GM12801 (cell line): ENCODE results near the gene ANKRD2.

ENCODE experiments used
- TF ChIP-seq, protein P1 (sequence below): IDR thresholded peaks from one replicate; pipeline ENCODE4 v1.5.1; 2011; ENCODE audit warnings: control low read depth; ENCODE audit not compliant: insufficient read length; ENCODE audit errors: extremely low read depth

ANKRD2 gene

DNA sequence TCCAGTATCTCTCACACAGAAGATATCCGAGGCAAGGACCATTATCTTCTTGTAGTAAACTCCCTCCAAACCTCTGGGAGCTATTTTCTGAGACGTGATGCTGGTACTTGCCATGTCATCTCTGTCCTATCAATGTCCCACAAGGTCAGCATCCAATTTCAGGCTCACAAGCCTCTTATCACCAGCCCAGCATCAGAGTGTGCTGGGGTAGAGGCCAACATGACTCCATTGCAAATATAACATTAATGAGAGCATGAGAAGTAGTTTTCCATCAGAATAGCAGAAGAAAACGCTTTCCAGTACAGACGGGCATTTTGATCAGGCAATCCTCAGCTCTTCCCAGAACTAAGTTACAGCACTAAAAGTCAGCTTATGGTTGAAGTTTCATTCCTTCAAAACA is 55.2 kb downstream of the ANKRD2 start:
- TF ChIP-seq, protein P1, sequence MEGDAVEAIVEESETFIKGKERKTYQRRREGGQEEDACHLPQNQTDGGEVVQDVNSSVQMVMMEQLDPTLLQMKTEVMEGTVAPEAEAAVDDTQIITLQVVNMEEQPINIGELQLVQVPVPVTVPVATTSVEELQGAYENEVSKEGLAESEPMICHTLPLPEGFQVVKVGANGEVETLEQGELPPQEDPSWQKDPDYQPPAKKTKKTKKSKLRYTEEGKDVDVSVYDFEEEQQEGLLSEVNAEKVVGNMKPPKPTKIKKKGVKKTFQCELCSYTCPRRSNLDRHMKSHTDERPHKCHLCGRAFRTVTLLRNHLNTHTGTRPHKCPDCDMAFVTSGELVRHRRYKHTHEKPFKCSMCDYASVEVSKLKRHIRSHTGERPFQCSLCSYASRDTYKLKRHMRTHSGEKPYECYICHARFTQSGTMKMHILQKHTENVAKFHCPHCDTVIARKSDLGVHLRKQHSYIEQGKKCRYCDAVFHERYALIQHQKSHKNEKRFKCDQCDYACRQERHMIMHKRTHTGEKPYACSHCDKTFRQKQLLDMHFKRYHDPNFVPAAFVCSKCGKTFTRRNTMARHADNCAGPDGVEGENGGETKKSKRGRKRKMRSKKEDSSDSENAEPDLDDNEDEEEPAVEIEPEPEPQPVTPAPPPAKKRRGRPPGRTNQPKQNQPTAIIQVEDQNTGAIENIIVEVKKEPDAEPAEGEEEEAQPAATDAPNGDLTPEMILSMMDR: no peak

DNA sequence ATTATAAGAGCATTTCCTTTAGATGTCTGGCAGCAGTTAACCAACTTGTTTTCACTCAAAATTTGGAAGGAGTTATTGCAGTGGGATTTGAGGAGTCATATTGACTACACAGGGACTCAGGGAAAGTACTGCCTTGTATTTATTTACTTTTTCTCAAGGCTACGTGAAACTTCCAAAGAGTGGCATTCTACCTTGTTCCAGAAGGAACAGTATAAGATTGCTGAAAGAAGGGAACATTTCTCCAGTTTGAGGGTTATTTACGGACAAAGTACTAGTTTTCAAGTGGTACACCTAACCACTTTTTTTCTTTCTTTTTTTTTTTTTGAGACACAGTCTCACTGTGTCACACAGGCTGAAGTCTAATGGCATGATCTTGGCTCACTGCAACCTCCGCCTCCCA is 55.6 kb downstream of the ANKRD2 start:
- TF ChIP-seq, protein P1: no peak

DNA sequence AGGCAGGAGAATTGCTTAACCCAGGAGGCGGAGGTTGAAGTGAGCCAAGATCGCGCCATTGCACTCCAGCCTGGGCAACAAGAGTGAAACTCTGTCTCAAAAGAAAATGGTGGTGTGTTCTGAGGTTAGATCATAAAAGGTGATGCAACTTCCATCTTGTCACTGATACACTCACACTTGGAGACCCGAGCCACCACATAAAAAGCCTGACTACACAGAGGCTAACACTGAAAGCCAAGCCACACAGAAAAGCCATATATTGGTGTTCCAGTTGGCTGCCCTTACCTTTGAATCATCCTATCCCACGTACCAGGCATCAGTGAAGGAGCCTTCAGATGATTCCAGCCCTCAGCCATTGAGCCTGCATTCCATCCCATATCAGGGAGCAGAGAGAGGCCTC is 56.7 kb downstream of the ANKRD2 start:
- TF ChIP-seq, protein P1: no peak

DNA sequence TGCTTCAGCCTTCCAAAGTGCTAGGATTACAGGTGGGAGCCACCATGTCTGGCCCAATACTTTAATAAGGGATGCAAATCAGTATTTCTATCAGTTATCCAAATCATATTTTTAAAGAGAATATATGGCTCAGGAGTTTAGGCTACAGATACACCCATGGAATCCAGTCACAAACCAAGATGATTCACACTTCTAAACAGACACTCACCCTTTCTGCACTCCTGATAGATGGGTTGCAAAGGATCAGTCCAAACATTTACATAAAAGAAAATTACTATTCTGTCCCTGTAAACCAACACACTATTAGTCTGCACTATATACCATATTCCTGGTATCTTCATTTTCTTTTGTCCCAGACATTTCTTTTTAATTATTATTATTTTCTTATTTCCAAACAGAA is 58.5 kb downstream of the ANKRD2 start:
- TF ChIP-seq, protein P1: no peak

DNA sequence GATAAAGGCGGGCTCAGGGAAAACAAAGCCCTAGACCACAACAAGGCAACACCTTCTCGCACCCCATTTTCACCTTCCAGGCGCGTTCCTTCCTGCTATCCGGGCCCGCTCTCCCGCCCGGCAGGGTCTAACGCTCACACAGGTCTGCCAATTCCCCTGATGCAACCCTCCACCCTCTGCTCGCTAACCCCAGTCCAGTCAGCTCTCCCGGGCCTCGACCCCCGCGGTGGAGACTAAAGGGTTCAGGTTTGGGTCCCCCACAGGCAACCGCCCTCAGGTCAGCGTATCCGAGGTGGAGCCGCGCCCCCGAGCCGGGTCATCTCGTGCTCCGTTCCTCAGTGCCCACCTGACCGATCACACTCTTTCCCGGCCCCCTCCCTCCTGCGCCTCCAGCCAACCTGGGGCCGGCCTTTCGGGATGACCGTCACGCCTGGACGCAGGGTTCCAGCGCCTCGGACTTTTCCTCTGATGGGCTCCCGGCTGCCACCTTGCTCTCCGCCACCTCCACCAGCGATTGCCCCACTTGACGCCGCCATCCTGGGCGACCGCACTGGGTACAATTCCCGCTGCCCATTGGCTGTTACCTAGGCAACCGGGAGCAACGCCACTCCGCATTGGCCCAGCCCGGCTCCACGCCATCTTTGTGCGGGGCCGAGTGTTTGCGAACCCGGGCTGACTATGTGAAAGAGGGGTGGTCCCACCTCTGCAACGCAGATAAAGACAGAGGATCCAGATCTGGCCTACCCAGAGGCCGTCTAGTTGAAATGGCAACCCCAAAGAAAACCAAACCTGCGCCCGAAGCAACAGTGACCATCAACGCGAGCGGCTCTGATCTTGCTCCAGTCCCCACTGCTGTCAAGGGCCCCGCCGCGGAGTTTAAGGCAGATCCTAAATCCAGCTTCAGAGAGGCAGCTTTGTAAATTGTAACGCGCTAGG is 60.6 kb downstream of the ANKRD2 start, which contains the start of gene MORN4:
TSS of gene MORN4 (minus strand) at position 552 of the 936 bp plus-strand sequence. CDS start 13,847 bp downstream, outside the sequence.
- TF ChIP-seq, protein P1: no peak
